NCI-H1436 treated with DMSO at 0.1 percent for 48 hours (cell line): Measurements from ENCODE around the gene RAD9A.
A peak's percentile ranks its signal among the peaks of the same experiment; 100 is the strongest.

Experiments
- DNase-seq: peaks from one replicate; lab custom pipeline; 2025; lab: John Stamatoyannopoulos, UW

Gene RAD9A

GRCh38 chr11:67428052-67429001 is 36.5 kb downstream of the RAD9A start, which contains the start of gene RPS6KB2:
RPS6KB2 (plus strand) TSS chr11:67428494; CDS start chr11:67428546, 52 bp downstream.
- peak; percentile 93 for DNase-seq

DNA sequence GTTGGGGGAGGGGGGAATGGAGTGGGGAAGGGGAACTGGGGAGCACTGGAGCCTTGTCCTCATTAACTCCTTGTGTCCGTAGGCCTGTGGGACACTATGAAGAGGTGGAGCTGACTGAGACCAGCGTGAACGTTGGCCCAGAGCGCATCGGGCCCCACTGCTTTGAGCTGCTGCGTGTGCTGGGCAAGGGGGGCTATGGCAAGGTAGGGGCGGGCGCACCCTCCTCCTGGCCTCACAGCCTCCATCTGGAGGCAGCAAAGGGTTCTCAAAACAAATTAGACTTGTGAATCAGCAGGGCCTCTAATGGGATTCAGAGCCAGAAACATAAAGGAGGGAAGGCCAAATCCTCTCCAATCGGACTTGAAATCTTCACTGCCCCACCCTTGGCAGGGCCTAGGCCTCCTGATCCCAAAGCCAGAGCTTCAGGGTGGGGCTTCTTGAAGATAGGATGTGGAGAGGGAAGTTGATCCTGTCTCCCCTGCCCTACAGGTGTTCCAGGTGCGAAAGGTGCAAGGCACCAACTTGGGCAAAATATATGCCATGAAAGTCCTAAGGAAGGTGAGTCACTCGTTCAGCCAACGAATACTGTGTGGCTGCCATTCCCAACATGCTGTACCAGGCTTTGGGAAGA is 37.4 kb downstream of the RAD9A start:
- no peak for DNase-seq

DNA sequence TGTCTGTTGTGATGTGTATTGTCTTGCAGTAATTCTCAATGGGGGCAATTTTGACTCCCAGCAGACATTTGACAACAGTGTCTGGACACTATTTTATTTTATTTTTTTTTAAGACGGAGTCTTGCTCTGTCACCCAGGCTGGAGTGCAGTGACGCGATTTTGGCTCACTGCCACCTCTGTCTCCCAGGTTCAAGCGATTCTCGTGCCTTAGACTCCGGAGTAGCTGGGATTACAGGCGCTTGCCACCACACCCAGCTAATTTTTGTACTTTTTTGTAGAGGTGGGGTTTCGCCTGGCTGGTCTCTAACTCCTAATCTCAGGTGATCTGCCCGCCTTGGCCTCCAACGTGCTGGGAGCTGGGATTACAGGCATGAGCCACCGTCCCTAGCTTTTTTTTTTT is 37.9 kb downstream of the RAD9A start:
- no peak for DNase-seq

DNA sequence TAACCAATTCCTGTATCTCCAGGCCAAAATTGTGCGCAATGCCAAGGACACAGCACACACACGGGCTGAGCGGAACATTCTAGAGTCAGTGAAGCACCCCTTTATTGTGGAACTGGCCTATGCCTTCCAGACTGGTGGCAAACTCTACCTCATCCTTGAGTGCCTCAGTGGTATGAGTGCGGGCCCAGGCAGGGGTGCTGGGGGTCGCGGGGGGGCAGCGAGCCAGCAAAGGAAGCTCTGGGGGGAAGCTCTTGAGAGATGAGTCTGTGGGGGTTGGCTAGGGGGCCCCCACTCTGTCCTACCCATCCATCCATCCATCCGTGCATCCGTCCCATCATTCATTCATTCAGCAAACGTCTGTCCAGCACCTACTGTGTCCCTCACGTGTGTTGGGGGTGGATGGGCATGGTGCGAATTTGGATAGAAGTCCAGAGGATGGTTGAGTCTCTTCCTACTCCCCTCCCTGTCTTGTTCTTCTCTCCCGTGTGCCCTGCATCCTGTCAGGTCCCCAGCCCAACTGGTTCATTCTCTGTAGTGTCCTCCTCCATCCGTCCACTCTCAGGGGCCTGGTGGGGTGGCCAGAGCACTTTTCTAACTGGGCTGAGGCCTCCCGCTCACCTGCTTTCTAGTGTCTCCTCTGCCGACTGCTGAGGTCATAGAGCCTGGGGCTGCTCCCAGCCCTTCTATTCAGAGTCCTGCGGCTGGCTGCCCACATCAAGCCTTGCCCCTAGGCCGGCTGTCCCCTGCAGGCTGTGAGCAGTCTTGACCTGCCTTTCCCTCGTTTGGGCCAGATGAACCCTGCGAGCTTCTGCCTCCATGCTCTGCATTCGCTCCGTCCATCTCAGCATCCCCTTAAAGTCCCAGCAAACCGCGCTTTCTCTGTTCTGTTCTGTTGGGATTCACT is 39.8 kb downstream of the RAD9A start:
- no peak for DNase-seq

DNA sequence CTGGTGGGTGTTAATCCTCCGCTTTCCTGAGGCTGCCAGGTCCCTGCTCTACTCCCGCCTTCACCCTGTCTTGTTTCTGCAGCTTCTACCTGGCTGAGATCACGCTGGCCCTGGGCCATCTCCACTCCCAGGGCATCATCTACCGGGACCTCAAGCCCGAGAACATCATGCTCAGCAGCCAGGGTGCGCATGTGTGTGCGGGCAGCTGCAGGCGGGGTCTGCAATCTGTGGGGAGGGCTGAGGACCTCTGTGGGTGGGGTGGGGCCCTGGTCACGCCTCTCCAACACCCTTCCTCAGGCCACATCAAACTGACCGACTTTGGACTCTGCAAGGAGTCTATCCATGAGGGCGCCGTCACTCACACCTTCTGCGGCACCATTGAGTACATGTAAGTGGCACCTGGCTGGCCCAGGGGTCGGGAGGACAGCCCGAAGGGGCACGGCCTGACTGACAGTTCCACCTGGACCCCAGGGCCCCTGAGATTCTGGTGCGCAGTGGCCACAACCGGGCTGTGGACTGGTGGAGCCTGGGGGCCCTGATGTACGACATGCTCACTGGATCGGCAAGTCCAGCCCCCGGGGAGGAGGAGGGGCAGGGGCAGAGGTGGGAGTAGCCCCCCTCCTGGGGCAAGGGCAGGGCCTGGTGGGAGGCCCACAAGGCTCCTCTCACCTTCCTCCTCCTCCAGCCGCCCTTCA is 41.0 kb downstream of the RAD9A start:
- no peak for DNase-seq

DNA sequence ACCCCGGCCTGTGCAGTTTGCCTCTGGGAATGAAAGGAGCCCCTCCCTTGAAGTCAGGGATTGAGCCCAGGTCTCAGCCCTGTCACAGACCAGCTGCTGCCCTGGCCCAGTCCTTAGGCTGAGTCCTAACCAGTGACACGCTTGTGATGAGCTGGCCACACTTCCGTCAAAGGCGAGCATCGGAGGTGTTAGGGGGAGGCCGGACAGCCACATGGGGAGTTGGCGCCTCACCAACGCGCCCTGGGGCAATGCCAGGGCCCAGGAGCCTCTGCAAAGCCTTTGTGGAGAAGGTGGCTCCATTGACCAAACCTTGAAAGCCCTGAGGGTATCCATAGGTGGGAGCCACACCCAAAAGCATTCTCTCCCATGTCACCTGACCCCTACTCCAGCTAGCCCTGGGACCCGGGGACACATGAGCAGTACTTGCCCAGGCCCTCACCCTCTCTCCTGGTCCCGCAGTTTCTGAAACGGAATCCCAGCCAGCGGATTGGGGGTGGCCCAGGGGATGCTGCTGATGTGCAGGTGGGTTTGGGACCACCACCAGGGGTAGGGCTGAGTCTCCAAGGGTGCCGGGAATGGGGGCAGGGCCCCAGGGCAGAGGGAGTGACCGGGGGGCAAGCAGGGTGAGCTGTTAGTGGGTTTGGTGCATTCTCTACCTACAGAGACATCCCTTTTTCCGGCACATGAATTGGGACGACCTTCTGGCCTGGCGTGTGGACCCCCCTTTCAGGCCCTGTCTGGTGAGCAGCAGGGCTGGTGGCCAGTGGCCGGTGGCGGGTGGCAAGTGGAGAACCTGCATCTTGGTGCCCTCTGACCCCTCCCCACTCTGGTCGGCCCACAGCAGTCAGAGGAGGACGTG is 42.0 kb downstream of the RAD9A start:
- no peak for DNase-seq

- no peak for DNase-seq
Observed at GRCh38 chr11:67434395-67434881, 42.7 kb downstream of the RAD9A start.

DNA sequence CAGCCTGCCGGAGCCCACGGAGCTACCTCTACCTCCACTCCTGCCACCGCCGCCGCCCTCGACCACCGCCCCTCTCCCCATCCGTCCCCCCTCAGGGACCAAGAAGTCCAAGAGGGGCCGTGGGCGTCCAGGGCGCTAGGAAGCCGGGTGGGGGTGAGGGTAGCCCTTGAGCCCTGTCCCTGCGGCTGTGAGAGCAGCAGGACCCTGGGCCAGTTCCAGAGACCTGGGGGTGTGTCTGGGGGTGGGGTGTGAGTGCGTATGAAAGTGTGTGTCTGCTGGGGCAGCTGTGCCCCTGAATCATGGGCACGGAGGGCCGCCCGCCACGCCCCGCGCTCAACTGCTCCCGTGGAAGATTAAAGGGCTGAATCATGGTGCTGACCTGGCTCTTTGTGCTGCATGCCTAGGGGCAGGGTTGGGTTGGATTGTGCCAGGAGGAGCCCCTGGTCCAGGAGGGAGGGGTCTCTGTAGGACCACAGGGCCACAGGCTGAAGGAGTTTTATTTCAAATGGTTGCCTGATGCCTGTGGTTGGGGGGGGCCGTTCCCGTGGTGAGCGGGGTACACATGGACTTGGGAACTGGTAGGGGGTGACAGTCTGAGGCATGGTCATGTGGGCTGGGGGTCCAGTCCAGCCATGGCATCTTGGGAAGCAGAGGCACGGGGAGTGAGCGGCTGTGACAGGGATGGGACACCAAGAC is 43.4 kb downstream of the RAD9A start:
- no peak for DNase-seq

GRCh38 chr11:67435727-67436458 is 44.1 kb downstream of the RAD9A start:
- DNase-seq: no peak

- no peak for DNase-seq
Observed at GRCh38 chr11:67436459-67437081, 44.8 kb downstream of the RAD9A start.

- DNase-seq: no peak
Observed at GRCh38 chr11:67437082-67437808, 45.5 kb downstream of the RAD9A start, which contains the start of gene PTPRCAP. PTPRCAP (minus strand) TSS chr11:67437682; CDS start chr11:67437619, 63 bp downstream.

DNA sequence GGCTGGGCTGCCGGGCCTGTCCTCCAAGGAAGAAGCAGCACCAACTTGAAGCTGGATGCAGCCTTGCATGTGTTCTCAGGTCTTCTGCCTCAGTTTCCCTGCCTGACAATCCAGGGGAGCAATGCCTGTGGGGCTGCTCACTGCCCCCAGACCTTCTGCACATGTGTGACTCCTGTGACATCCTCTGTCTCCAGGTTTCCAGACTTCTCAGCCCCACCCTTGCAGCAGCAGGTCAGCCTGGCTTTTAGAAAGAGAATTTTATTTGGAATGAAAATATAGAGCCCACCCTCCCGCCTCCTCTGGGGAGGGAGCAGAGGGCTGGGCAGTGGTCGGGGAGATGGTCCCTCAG is 46.0 kb downstream of the RAD9A start:
- DNase-seq: no peak

- DNase-seq: no peak
Observed at GRCh38 chr11:67438158-67438902, 46.5 kb downstream of the RAD9A start.

DNA sequence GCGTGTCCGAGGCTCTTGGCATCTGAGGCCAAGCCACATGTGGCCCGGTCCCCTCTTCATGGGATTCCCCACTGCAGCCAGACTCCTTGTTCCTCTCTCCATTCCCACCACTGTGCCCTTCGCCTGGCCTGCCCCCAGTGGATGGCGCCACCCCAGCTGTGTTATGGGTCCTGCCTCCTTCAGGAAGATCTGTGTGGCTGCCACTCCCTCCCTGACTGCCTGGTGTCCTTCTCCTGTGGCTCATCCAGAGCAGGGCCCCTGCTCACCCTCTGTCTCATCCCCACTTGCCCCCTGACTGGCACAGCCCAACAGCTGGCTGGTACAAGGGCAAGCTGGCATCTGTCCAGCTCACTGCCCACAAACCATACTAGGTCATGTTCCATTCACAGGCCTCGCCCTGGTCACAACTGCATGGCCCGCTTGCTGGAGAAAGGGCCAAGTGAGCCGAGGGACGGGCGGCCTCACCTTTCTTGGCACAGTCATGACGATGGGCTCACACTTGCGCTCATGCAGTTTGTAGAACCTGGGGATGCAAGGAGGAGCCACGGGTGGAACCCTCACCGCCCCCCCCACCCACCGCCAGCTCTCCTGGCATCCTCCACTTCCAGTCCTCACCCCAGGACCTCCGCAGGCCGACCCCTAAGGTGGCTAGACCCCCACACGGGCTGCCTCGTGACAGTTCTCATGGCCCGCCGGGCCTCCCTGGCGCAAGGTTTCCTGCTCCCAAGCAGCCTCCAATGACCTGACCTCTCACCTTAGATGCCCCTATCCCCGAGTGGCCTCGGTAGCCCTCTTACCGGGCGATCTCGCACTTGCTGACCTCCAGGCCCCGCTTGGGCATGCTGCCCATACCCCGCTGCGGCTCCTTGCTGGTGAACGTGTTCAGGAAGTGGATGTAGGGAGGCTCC is 47.8 kb downstream of the RAD9A start:
- DNase-seq: no peak

GRCh38 chr11:67440229-67441097 is 48.7 kb downstream of the RAD9A start:
- no peak for DNase-seq
